HG02885 (cell line): ENCODE measurements around the gene SLC41A3.
"Not testable (repeated sequence)": the region's sequence is repeated elsewhere in the genome, so short reads cannot be mapped to it uniquely, and the experiment has no call there.

Experiments used
- ATAC-seq: cut with Tn5 transposase; IDR thresholded peaks from one replicate; pipeline ENCODE4 v1.9.1; 2021; ENCODE audit warnings: mild to moderate bottlenecking; ENCODE audit not compliant: unreplicated experiment, poor library complexity

Gene SLC41A3

DNA sequence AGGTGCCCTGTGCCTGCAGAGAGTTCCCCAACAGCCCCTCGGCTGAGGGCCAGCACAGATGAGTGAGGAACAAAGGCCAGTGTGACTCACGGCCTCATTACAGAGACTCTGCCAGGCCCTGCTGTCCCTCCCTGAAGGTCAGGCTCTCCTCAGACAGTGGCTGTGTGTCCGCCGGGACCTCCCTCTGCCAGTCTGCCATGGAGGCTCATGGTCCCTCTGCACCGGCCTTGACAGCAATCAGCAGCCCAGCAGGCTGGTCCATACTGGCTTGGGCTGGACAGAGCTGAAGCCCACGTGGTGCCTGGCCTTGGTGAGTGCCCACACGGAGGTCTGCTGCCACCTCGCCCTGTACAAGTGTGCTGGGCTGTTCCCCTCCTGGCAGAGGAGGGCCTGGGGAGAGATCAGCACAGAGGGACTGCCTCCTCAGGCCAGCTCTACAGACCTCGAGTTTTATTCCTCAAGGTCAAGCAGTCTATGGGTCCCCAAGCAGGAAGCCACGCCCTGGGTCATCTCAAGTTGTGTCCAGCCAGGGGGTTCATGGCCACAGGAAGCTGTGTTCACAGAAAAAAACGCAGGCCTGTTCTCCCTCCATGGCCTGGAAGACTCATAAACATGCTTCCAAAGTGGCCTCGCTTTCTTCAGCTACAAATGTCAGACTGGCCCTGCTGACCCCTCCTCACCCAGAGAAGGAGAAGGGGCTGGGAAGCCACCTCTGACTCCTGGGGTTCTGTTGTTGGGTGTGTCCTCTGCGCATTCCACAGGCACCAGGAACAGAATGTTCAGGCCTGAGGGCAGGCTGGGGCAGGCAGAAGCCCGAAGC is 27.0 kb downstream of the SLC41A3 start:
- ATAC-seq = no peak

DNA sequence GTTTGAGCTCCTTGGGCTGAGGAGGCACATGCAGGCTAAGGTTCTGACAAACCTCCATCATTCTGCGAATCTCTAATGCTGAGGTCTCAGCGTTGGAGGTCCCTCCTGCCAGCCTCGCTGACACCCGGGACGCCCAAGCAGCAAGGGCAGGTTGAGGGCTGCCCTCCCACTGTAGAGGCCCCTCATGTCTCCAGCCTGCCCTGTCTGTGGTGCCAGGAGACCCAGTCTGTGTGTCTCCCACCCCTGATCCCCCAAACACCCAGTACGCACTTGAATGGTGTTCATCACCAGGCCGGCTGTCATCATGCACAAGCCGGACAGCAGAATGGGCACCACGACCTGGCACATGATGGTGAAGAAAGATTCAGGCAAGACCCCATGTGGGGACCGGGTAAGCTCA is 27.8 kb downstream of the SLC41A3 start:
- ATAC-seq = no peak

DNA sequence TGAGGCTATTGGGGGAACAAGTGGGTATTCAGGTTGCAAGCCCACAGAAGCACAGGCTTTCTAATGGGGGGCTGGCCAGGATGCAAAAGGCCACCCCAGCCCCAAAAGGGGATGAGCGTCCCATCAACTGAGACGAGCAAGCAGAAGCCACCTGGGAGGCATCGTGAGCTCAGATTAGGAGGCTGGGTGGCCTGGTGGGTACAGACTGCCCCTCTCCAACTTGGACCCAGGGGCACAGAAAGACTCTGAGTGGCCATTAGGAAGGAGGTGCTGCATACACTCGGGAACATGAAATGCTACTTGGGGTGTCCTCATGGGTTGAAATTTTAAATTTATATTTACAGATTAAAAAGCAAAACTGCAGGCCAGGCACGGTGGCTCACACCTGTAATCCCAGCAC is 29.1 kb downstream of the SLC41A3 start:
- ATAC-seq = no peak

- ATAC-seq = no peak
These were observed 29.9 kb downstream of the SLC41A3 start for GRCh38 chr3:126053949-126054569.

- ATAC-seq = no peak
These were observed 30.4 kb downstream of the SLC41A3 start for GRCh38 chr3:126053513-126053912.

DNA sequence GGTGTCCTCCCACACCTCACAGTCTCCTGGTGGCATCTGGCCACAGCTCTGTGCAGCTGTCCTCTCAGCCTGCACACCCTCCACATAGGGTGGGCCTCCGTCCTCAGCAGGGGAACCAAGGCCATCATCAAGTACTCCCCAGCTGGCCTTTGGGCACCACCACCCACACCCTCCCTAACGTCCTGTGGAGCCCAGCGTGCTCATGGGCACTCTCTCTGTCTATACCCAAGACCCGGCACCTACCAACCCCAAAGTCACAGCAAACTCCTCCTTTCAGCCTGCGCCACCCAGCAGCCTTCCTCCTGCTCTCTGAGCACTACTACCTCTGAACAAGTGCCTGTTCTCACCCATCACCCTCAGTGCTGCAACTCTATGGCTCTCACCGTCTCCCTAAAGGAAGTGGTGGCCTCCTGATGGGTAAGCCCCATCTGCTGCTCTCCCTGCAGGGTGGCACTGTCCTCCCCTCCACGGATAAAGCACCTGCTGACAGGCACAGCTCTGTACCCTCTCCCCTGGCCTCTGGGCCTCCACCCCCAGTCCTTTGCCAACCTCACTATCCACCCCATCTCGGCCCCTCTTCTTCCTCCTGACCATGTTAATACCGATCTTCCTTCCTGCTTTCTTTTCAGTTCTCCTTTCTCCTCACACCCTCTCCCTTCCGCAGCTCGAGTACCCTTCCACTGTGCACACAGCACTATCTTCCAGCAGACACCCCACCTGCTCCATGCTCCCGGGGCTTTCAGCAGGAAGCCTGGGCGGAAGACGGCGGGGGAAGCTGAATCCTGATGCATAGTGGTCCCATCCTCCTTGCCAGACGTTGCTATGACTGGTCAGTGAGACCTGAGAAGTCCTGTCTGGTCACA is 31.5 kb downstream of the SLC41A3 start:
- ATAC-seq = no peak

- ATAC-seq = no peak
These were observed 32.2 kb downstream of the SLC41A3 start for GRCh38 chr3:126051741-126052140.

DNA sequence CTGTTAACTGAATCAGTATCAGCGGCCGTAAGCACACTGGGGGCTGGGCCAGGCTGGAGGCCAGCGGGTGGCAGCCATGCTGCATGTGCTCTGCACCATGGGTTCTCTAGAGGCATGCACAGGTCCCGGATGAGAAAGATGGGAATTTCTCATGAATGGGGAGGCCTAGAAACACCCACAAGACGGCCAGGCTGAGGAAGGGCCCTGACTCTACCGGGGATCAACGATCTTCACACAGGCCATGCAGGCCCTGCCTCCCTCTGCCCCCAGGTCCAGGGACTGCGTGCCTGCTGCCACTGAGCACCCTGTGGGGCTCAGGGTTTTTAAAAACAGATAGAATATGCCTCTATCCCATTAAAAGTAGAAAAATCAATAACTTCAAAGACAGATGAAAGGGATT is 32.7 kb downstream of the SLC41A3 start:
- no peak for ATAC-seq

- no peak for ATAC-seq
These were observed 33.3 kb downstream of the SLC41A3 start for GRCh38 chr3:126050626-126051025.

- ATAC-seq = no peak
These were observed 33.9 kb downstream of the SLC41A3 start for GRCh38 chr3:126050050-126050392.

DNA sequence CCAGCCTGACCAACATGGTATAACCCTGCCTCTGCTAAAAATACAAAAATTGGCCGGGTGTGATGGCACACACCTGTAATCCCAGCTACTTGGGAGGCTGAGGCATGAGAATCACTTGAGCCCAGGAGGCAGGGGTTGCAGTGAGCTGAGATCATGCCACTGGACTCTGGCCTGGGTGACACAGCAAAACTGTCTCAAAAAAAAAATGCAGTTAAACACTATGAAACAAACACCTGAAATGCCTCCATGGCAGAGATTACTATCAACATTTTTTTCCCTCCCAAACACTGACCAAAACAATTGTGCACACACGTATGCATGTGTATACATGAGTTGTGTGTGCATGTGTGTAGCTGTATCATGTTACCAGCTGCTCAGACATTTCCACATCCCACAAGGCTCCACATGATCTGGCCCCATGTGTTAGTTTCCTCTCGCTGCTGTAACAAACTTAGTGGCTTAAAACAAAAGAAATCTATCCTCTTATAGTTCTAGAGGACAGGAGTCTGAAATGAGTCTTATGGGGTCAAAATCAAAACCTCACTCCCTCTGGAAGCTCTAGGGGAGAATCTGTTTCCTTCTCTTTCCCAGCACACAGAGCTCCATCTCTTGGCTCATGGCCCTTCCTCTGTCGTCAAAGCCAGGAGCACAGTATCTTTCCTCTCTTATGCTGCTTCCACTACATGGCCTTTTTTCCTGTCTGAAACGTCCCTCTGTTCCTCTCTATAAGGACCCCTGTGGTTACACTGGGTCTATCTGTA is 34.5 kb downstream of the SLC41A3 start:
- ATAC-seq = no peak

- ATAC-seq = no peak
These were observed 43.5 kb downstream of the SLC41A3 start for GRCh38 chr3:126040386-126040785.

GRCh38 chr3:126039870-126040269 is 44.1 kb downstream of the SLC41A3 start:
- no peak for ATAC-seq

GRCh38 chr3:126038791-126039190 is 45.1 kb downstream of the SLC41A3 start:
- not testable (repeated sequence) for ATAC-seq

DNA sequence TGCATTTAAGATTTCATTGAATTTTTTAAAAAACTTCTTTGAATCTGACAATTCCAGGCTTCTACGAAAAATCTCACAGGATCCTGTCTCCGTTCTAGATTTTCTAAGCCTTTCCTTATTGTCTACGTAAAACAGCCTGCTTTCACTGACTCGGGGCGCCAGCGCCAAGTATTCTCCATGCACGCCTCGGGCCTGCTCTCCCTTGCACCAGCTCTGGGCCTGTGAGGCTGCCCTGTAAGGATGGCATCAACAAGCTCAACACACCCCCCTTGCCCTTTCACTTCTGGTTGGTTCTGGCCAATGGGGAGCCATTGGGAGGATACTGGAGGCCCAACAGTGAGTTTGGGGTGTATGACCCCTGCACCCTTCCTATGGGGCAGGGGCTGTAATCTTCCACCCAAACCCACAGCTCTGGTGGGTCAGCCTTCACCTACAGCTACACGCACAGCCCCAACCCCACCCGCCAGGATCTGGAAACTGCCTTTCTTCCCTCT is 47.8 kb downstream of the SLC41A3 start:
- no peak for ATAC-seq

- no peak for ATAC-seq
These were observed 48.4 kb downstream of the SLC41A3 start for GRCh38 chr3:126035362-126036050.

DNA sequence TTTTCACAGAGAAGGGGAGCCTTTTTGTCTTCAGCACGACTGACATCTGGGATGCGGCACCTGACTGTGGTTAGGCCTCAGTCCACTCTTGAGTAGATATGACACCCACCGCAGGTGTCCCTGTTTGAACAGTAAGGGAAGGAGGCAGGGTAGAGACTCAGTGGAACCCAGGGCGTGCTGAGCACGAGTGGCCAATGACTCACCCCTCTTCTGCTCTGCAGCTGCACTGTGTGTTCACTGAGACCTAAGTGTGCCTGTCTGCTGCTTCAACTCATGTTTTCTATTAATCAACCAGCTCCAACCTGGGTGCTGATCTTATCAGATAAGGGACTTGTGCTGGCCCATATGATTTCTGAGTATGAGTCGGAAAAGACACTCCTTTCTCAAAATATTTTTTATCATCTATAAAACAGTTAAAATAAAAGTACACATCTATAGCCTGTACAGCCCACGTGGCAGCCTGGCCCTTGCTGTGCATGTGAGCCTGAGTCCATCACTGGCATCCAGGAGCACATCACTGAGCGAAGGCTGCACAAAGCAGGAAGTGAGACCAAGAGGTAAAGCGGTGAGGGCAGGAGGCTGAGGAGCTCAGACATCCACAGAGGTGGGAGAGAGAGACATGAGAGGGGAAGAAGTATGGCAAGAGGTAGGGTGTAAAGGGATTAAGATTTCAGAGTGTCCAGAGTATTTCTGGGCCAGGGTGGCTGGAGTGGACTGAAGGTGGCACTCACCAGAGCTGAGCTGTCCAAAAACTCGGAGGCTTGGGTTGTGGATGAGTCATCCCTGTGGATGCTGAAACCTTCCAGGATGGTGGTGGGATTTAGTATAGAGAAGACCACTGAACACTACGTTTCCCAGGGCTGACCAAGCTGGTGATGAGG is 49.2 kb downstream of the SLC41A3 start:
- no peak for ATAC-seq

- ATAC-seq = no peak
These were observed 50.2 kb downstream of the SLC41A3 start for GRCh38 chr3:126033765-126034164.
